CD4-positive, alpha-beta memory T cell (primary cell): ENCODE measurements around the gene TEX44. TPM values are rescaled to one million over a fixed set of nuclear protein-coding genes. Genes with fewer than 3 reads are reported as not detected.

Source experiments
- CTCF ChIA-PET: fragments of 350-600 bp; sonication (Branson Sonifier 250); formaldehyde crosslinking; loops from one replicate; lab custom pipeline; 2021; ENCODE audit warnings: inconsistent platforms; ENCODE audit not compliant: partially characterized antibody; lab: Charles Lee
- POLR2A ChIA-PET: fragments of 350-600 bp; sonication (Branson Sonifier 250); formaldehyde crosslinking; loops from one replicate; lab custom pipeline; 2021; ENCODE audit not compliant: partially characterized antibody; lab: Charles Lee
- DNase-seq, 5 donors: peaks; one replicate each; pipeline versions ENCODE4 v3.0.0 to v3.0.0-alpha.2; 2020 to 2022; ENCODE audit warnings: mixed read lengths in 1 of 5
- H3K27ac ChIP-seq: one replicate; pipeline ENCODE4 v1.7.0; 2013; ENCODE audit warnings: low read depth, low read length
- H3K27me3 ChIP-seq: 2 replicates; pipeline ENCODE4 v1.7.0; 2013; ENCODE audit warnings: mild to moderate bottlenecking, low read length, moderate library complexity; ENCODE audit not compliant: insufficient read depth
- H3K36me3 ChIP-seq: 2 replicates; pipeline ENCODE4 v1.7.0; 2013; ENCODE audit warnings: mild to moderate bottlenecking, low read length, moderate library complexity; ENCODE audit not compliant: insufficient read depth
- H3K4me1 ChIP-seq: 2 replicates; pipeline ENCODE4 v1.7.0; 2013; ENCODE audit warnings: mild to moderate bottlenecking, low read length, moderate library complexity; ENCODE audit not compliant: insufficient read depth
- H3K4me3 ChIP-seq, 2 donors: one replicate each; pipeline ENCODE4 v1.7.0; 2013; ENCODE audit warnings: low read length in 2 of 2, mild to moderate bottlenecking in 1 of 2
- H3K9me3 ChIP-seq, 2 donors: one replicate each; pipeline ENCODE4 v1.7.0; 2013; ENCODE audit warnings: low read length in 2 of 2, control low read depth in 1 of 2; ENCODE audit not compliant: control insufficient read depth in 1 of 2
- H3K27ac Mint-ChIP-seq, 7 donors: one replicate each; pipeline ENCODE4 v1.8.0; 2020 to 2021; ENCODE audit warnings: mixed read lengths in 7 of 7, mild to moderate bottlenecking in 6 of 7, inconsistent platforms in 3 of 7, moderate library complexity in 3 of 7
- H3K27me3 Mint-ChIP-seq, 2 donors: one replicate each; pipeline ENCODE4 v1.8.0; 2020 to 2021; ENCODE audit warnings: mixed read lengths in 2 of 2
- H3K36me3 Mint-ChIP-seq, 2 donors: one replicate each; pipeline ENCODE4 v1.8.0; 2020 to 2021; ENCODE audit warnings: mixed read lengths in 2 of 2, inconsistent platforms in 1 of 2, mild to moderate bottlenecking in 1 of 2
- H3K4me1 Mint-ChIP-seq, 4 donors: one replicate each; pipeline ENCODE4 v1.8.0; 2020 to 2021; ENCODE audit warnings: mixed read lengths in 4 of 4, mild to moderate bottlenecking in 1 of 4
- H3K4me3 Mint-ChIP-seq, 8 donors: one replicate each; pipeline ENCODE4 v1.8.0; 2020 to 2021; ENCODE audit warnings: mixed read lengths in 8 of 8, mild to moderate bottlenecking in 7 of 8, moderate library complexity in 6 of 8, inconsistent platforms in 3 of 8
- H3K9me3 Mint-ChIP-seq, 8 donors: one replicate each; pipeline ENCODE4 v1.8.0; 2020 to 2021; ENCODE audit warnings: mixed read lengths in 8 of 8, mild to moderate bottlenecking in 5 of 8, inconsistent platforms in 3 of 8, moderate library complexity in 1 of 8
- intact Hi-C: fragments of 100-400 bp; cut with micrococcal nuclease; formaldehyde crosslinking; loops from one replicate; pipeline ENCODE4 v1.15.1; 2023
- polyA plus RNA-seq, 2 donors: library from polyadenylated mRNA; unstranded; fragments of 300-500 nt; fragmentation: Illumina TruSeq; gene quantifications; one replicate each; pipeline ENCODE4 v1.2.3, GENCODE V29; 2021
- total RNA-seq, 2 experiments: library from RNA; stranded (reverse); gene quantifications; one replicate each; pipeline ENCODE4 v1.2.3, GENCODE V29; 2021

The TEX44 gene
- total and polyA plus RNA-seq, 4 experiments from 2014 or later: not detected

DNA sequence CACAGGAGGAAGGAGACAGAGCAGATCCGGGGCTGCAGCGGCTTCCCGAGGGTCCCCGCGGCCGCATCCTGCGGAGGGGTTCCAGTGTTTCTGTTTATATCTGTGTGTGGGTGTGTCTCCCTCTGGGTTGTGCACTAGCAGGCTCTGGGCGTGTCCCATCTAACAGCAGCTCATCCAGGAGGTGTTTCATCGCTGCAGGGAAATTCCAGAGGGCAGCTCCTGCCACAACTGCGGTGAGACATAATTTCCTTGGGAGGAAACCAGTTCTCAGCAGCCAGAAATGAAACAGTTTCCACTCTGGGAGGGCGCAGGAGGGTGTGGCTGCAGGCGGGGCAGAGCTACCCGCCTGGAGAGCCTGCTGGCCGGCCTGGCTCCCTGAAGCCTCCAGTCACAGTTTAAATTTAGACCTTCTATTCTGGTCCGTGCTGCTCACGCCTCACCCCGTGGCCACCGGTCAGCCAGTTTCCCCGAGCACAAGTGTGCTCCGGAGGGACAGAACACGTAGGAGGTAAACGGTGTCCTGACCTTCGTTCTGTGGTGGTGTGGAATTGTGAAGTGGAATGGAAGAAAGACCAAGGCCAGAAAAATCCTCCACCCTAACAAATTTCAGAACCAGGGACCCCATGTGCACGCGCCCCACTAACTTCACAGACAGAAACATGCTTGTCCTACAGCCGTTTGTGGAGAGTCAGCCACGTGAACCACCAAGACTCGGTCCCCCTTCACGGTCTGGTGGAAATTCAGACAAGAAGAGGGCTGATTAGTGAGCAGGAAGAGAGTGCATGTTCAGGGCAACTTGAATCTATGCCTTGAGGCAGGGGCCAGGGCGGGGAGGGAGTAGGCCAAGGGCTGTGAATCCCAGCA, 50.2 kb downstream of the TEX44 start:
- peaks cover 12% of the 10 kb centered on the region for H3K4me1 ChIP-seq
- no peaks in the 10 kb centered on the region for H3K9me3 ChIP-seq
- Mint-ChIP-seq H3K4me3 (peak overlapping the region; percentile 58 to 78 (median 70)), H3K36me3 (no peaks in the 10 kb centered on the region), H3K27ac (peak overlapping the region in 6 of 7 donors; percentile 17 to 74 (median 68)), H3K27me3 (peaks cover 0 to 1% of the 10 kb centered on the region in 2 donors), H3K9me3 (peaks cover 0 to 1% (median 0%) of the 10 kb centered on the region in 8 donors), H3K4me1 (peaks cover 5 to 24% (median 8%) of the 10 kb centered on the region in 4 donors)
- POLR2A ChIA-PET: interaction anchor here (0.7 to 1.4 kb wide), 4 partner anchors 19 to 71 kb away, joined by 3 read pairs; no protein-coding TSS in a partner anchor
- no peaks in the 10 kb centered on the region for H3K36me3 ChIP-seq
- no peaks in the 10 kb centered on the region for H3K27me3 ChIP-seq
- CTCF ChIA-PET: interaction anchor here (1.0 to 2.7 kb wide), 5 partner anchors 31 to 72 kb away, joined by 3 to 7 read pairs (median 5); no protein-coding TSS in a partner anchor
- peak in 4 of 5 donors; percentile 17 to 81 (median 34) for DNase-seq
- no peak overlapping the region for H3K27ac ChIP-seq
- H3K4me3 ChIP-seq: peak overlapping the region in 1 of 2 donors; percentile 19
- intact Hi-C loops: no loop called here

DNA sequence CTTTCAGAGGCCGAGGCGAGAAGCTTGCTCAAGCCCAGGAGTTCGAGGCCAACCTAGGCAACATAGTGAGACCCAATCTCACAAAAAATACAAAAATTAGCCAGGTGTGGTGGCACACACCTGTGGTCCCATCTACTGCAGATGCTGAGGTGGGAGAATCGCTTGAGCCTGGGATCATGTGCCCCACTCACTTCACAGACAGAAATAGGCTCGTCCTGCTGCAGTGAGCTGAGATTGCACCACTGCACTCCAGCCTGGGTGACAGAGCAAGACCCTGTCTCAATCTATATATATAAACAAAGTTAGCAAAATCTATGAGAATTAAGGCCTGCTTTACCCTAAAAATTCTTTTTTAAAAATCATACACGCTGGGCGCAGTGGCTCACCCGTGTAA, 50.8 kb downstream of the TEX44 start:
- ChIA-PET CTCF (interaction anchor here (2.4 to 2.7 kb wide), 2 partner anchors 31 to 34 kb away, joined by 7 read pairs; no protein-coding TSS in a partner anchor), POLR2A (interaction anchor here (1.4 kb wide), 1 partner anchor 30 kb away, joined by 3 read pairs; no protein-coding TSS in a partner anchor)
- H3K27ac Mint-ChIP-seq: peak overlapping the region in 2 of 7 donors; percentile 24 to 70

More for the DNA sequence above, 50.8 kb downstream of the TEX44 start:
- intact Hi-C loops: no loop called here
- H3K36me3 Mint-ChIP-seq: no peaks in the 10 kb centered on the region
- no peaks in the 10 kb centered on the region for H3K9me3 ChIP-seq
- H3K9me3 Mint-ChIP-seq: peaks cover 0 to 1% (median 0%) of the 10 kb centered on the region in 8 donors
- H3K4me1 Mint-ChIP-seq: peaks cover 5 to 24% (median 8%) of the 10 kb centered on the region in 4 donors
- no peak overlapping the region for H3K27ac ChIP-seq
- H3K4me1 ChIP-seq: peaks cover 12% of the 10 kb centered on the region
- H3K36me3 ChIP-seq: no peaks in the 10 kb centered on the region
- H3K27me3 ChIP-seq: no peaks in the 10 kb centered on the region
- no peak for DNase-seq
- no peak overlapping the region for H3K4me3 ChIP-seq
- peaks cover 0 to 2% of the 10 kb centered on the region in 2 donors for H3K27me3 Mint-ChIP-seq
- H3K4me3 Mint-ChIP-seq: no peak overlapping the region

Other genes starting within 250 kb of the TEX44 start
- gene B3GNT7, start 197.2 kb upstream of the TEX44 start, total RNA-seq: not detected
- not detected for gene B3GNT7, start 197.2 kb upstream of the TEX44 start, polyA plus RNA-seq
- gene NCL, start 128.4 kb upstream of the TEX44 start, total RNA-seq: 100 to 1,000 TPM; 380 to 390 TPM
- gene NCL, start 128.4 kb upstream of the TEX44 start, polyA plus RNA-seq: 100 to 1,000 TPM; 150 to 593 TPM
- not detected for gene NMUR1, start 62.4 kb upstream of the TEX44 start, total RNA-seq
- gene NMUR1, start 62.4 kb upstream of the TEX44 start, polyA plus RNA-seq: under 1 TPM in 1 of 2 donors, not detected in 1; 0.05 TPM
- 1,000 to 10,000 TPM in 1 of 2 experiments, 100 to 1,000 TPM in 1; 974 to 1,069 TPM for gene PTMA, start 115.7 kb downstream of the TEX44 start, total RNA-seq
- gene PTMA, start 115.7 kb downstream of the TEX44 start, polyA plus RNA-seq: 1,000 to 10,000 TPM; 1,347 to 1,836 TPM
- 10 to 100 TPM; 29.1 to 30.5 TPM for gene PDE6D, start 188.4 kb downstream of the TEX44 start, total RNA-seq
- 10 to 100 TPM; 52.2 to 74.0 TPM for gene PDE6D, start 188.4 kb downstream of the TEX44 start, polyA plus RNA-seq
- 10 to 100 TPM; 51.8 to 57.9 TPM for gene COPS7B, start 193.6 kb downstream of the TEX44 start, total RNA-seq
- 10 to 100 TPM; 30.2 to 34.3 TPM for gene COPS7B, start 193.6 kb downstream of the TEX44 start, polyA plus RNA-seq